Epidermal melanocyte (primary cell): ENCODE data around the gene CNBD2.
"Not testable (repeated sequence)": the region's sequence is repeated elsewhere in the genome, so short reads cannot be mapped to it uniquely, and the experiment has no call there.

Source experiments
- DNase-seq: peaks from one replicate; pipeline ENCODE4 v3.0.0; 2011; ENCODE audit warnings: low spot score; ENCODE audit not compliant: insufficient read length

Gene CNBD2

GRCh38 chr20:36018208-36018988 is 50.0 kb downstream of the CNBD2 start:
- no peak for DNase-seq

GRCh38 chr20:36026131-36026530 is 57.7 kb downstream of the CNBD2 start:
- not testable (repeated sequence) for DNase-seq

- no peak for DNase-seq
Observed at GRCh38 chr20:36028106-36028808, 59.9 kb downstream of the CNBD2 start.

- no peak for DNase-seq
Observed at GRCh38 chr20:36030149-36030548, 61.8 kb downstream of the CNBD2 start.

- no peak for DNase-seq
Observed at GRCh38 chr20:36031806-36032205, 63.4 kb downstream of the CNBD2 start.

GRCh38 chr20:36034875-36035274 is 66.5 kb downstream of the CNBD2 start:
- no peak for DNase-seq

GRCh38 chr20:36035745-36036144 is 67.4 kb downstream of the CNBD2 start:
- DNase-seq, result no peak

GRCh38 chr20:36036688-36037087 is 68.3 kb downstream of the CNBD2 start:
- no peak for DNase-seq

- DNase-seq, result no peak
Observed at GRCh38 chr20:36040571-36040970, 72.2 kb downstream of the CNBD2 start.

- no peak for DNase-seq
Observed at GRCh38 chr20:36043441-36043840, 75.1 kb downstream of the CNBD2 start.

GRCh38 chr20:36043892-36044515 is 75.6 kb downstream of the CNBD2 start:
- DNase-seq, result no peak

GRCh38 chr20:36045373-36045714 is 77.0 kb downstream of the CNBD2 start:
- DNase-seq, result no peak

- DNase-seq, result not testable (repeated sequence)
Observed at GRCh38 chr20:36046073-36046798, 77.8 kb downstream of the CNBD2 start.

GRCh38 chr20:36049408-36049807 is 81.0 kb downstream of the CNBD2 start:
- not testable (repeated sequence) for DNase-seq

- DNase-seq, result peak; percentile 88
Observed at GRCh38 chr20:36050436-36051317, 82.3 kb downstream of the CNBD2 start.

GRCh38 chr20:36051318-36052116 is 83.1 kb downstream of the CNBD2 start:
- DNase-seq, result no peak

- DNase-seq, result no peak
Observed at GRCh38 chr20:36052117-36052513, 83.7 kb downstream of the CNBD2 start.

GRCh38 chr20:36053863-36054518 is 85.6 kb downstream of the CNBD2 start:
- DNase-seq, result not testable (repeated sequence)

- no peak for DNase-seq
Observed at GRCh38 chr20:36055145-36055544, 86.8 kb downstream of the CNBD2 start.
